Measurements from ENCODE around the gene AOAH. TPM values are rescaled to one million over a fixed set of nuclear protein-coding genes. Genes with fewer than 3 reads are reported as not detected.

Gene AOAH
- total and polyA plus RNA-seq, 4 donors, result 1.9 to 34.9 (median 11.7) TPM

DNA sequence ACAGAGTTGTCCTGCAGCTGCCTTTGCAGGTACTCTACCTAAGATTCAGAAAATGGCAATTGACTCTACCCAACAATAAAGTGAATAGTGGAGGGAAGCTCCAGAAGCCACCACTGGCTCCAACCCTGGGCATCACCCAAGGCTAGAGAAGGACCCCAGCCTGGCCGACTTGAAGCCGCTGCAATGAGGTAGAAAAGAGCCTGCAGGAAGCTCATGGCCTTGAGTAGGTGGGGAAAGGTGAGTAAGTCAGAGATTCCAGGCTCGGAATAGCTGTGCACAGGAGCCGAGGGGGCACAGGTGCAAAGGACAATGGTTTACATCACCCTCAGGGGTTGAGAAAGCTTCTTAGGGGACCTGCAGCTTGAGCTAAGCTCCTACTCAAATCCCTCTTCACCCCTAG lies 83.6 kb downstream of the AOAH start:
- intact Hi-C loops (cut with DNase I), result no loop called here
- Histone ChIP-seq H3K9me3 (ENCODE audit: control insufficient read depth, low read length) (no peaks in the 10 kb centered on the region), H3K27ac (ENCODE audit: low read depth in 1 of 2, low read length in 2 of 2) (no peak overlapping the region), H3K36me3 (ENCODE audit: control insufficient read depth in 1 of 2, insufficient read depth in 2 of 2, low read length in 1 of 2) (no peaks in the 10 kb centered on the region), H3K4me1 (ENCODE audit: control insufficient read depth in 1 of 2, insufficient read depth in 2 of 2, low read length in 2 of 2) (no peaks in the 10 kb centered on the region), H3K4me3 (ENCODE audit: low read length in 2 of 2) (no peak overlapping the region), H3K27me3 (ENCODE audit: control insufficient read depth in 1 of 2, insufficient read depth in 2 of 2, low read length in 1 of 2) (no peaks in the 10 kb centered on the region)
- ATAC-seq (ENCODE audit: low FRiP score) (no peak), DNase-seq (no peak)
- WGBS, 2 donors, result 70 to 92% methylated on average over 4 of the region's 4 CpGs

DNA sequence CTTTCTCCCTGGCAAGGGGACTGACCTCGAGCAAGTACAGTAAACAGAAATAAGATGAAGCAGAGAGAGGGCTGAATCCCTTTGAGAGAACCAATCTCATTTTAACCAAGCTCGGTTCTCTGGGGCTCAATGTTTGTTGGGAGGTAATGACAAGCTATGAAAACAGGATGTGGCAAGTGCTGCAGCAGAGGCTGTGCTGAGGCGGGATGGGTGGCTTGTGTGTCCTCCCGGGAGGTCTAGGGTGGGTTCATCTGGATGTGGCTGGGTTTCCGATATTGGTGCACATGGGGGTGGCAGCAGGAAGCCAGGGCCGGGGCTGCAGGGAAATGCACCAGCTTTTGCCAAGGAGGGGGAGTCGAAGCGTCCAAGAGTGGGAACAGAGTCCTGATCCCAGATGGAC lies 84.5 kb downstream of the AOAH start:
- Histone ChIP-seq H3K36me3 (ENCODE audit: control insufficient read depth in 1 of 2, insufficient read depth in 2 of 2, low read length in 1 of 2) (no peaks in the 10 kb centered on the region), H3K9me3 (ENCODE audit: control insufficient read depth, low read length) (no peaks in the 10 kb centered on the region), H3K4me1 (ENCODE audit: control insufficient read depth in 1 of 2, insufficient read depth in 2 of 2, low read length in 2 of 2) (no peaks in the 10 kb centered on the region), H3K4me3 (ENCODE audit: low read length in 2 of 2) (no peak overlapping the region), H3K27ac (ENCODE audit: low read depth in 1 of 2, low read length in 2 of 2) (no peak overlapping the region), H3K27me3 (ENCODE audit: control insufficient read depth in 1 of 2, insufficient read depth in 2 of 2, low read length in 1 of 2) (no peaks in the 10 kb centered on the region)
- no peak for DNase-seq
- 78 to 80% methylated on average over 8 of the region's 8 CpGs for WGBS, 2 donors
- intact Hi-C loops (cut with DNase I), result no loop called here
- no peak for ATAC-seq (ENCODE audit: low FRiP score)

DNA sequence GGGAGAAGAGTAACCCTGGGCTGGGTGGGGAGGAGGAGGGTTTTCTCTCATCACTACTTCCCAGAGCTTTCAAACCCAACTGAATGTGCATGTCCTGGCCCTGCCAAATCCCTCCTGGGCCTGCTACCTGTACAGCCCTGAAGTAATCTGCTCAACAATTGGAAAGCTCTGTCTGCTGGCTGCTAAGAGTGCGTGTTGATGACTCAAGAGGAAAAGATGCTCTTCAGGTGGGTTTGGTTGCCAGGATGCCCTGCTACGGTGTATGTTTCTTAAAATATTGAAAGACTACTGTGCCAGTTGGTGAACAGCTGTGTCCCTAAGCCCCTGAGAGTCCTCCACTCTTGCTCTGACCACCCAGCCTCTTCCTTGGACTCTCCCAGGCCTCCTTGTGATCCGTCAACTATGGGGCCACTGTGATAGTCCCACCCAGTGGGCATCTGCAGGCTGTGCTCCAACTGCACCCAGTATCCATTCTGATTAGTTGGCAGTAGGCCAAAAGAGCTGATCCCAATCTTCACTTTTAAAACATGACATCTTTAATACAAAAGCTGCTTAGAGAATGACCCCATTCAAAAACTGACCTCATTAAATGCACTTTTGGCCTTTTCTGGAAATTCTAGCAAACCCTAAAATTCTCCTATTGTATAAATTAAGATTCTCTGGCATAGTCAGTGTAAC lies 85.6 kb downstream of the AOAH start:
- no peak for DNase-seq
- no peak for ATAC-seq (ENCODE audit: low FRiP score)
- intact Hi-C loops (cut with DNase I), result no loop called here
- Histone ChIP-seq H3K4me1 (ENCODE audit: control insufficient read depth in 1 of 2, insufficient read depth in 2 of 2, low read length in 2 of 2) (no peaks in the 10 kb centered on the region), H3K36me3 (ENCODE audit: control insufficient read depth in 1 of 2, insufficient read depth in 2 of 2, low read length in 1 of 2) (no peaks in the 10 kb centered on the region), H3K27me3 (ENCODE audit: control insufficient read depth in 1 of 2, insufficient read depth in 2 of 2, low read length in 1 of 2) (no peaks in the 10 kb centered on the region), H3K4me3 (ENCODE audit: low read length in 2 of 2) (no peak overlapping the region), H3K9me3 (ENCODE audit: control insufficient read depth, low read length) (no peaks in the 10 kb centered on the region), H3K27ac (ENCODE audit: low read depth in 1 of 2, low read length in 2 of 2) (no peak overlapping the region)
- WGBS, 2 donors, result 94% methylated on average over 3 of the region's 3 CpGs

DNA sequence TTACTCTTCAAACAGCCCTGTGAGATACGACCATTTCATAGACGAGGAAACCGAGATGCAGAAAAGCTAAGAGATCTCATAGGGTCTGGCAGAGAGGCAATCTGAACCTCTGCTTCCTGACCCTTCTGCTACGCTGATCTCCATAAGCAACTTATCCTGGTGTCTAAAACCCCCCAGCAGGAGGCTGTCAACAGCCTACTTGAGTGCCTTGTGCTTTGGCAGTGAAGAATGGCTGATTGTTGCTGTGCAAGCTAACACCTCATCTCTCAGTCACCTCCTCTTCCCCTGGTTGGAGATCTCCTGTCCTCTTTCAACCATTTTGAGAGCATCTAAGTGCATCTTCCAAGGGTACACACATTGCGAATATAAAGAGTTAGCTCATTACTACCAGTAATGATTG lies 86.2 kb downstream of the AOAH start:
- intact Hi-C loops (cut with DNase I), result no loop called here
- no peak for DNase-seq
- WGBS, 2 donors, result 81 to 88% methylated on average over 5 of the region's 5 CpGs

DNA sequence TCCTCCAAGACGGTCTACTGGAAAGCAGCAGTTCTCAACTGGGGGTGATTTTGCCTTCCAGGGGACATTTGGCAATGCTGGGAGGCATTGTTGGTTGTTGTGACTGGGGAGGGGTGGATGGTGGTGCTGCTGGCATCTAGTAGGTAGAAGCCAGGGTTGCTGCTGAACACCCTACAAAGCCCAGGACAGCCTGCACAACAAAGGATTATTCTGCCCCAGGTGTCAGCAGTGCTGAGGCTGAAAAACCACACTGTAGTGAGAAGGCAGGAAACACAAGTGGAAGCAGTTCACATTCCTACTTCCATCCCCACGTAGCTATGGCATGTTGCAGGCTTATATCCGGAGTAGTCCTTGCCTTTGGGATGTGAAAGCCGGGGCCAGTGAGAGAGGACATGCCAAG lies 86.9 kb downstream of the AOAH start:
- Histone ChIP-seq H3K27me3 (ENCODE audit: control insufficient read depth in 1 of 2, insufficient read depth in 2 of 2, low read length in 1 of 2) (no peaks in the 10 kb centered on the region), H3K9me3 (ENCODE audit: control insufficient read depth, low read length) (no peaks in the 10 kb centered on the region), H3K27ac (ENCODE audit: low read depth in 1 of 2, low read length in 2 of 2) (no peak overlapping the region), H3K36me3 (ENCODE audit: control insufficient read depth in 1 of 2, insufficient read depth in 2 of 2, low read length in 1 of 2) (no peaks in the 10 kb centered on the region), H3K4me3 (ENCODE audit: low read length in 2 of 2) (no peak overlapping the region), H3K4me1 (ENCODE audit: control insufficient read depth in 1 of 2, insufficient read depth in 2 of 2, low read length in 2 of 2) (no peaks in the 10 kb centered on the region)
- WGBS, 2 donors, result 48 to 58% methylated on average over 4 of the region's 4 CpGs
- intact Hi-C loops (cut with DNase I), result no loop called here
- ATAC-seq (ENCODE audit: low FRiP score) (no peak), DNase-seq (no peak)

More for the DNA sequence above, 86.2 kb downstream of the AOAH start:
- H3K4me1 ChIP-seq (ENCODE audit: control insufficient read depth in 1 of 2, insufficient read depth in 2 of 2, low read length in 2 of 2), result no peaks in the 10 kb centered on the region
- no peak overlapping the region for H3K27ac ChIP-seq (ENCODE audit: low read depth in 1 of 2, low read length in 2 of 2)
- H3K4me3 ChIP-seq (ENCODE audit: low read length in 2 of 2), result no peak overlapping the region
- no peak for ATAC-seq (ENCODE audit: low FRiP score)
- H3K36me3 ChIP-seq (ENCODE audit: control insufficient read depth in 1 of 2, insufficient read depth in 2 of 2, low read length in 1 of 2), result no peaks in the 10 kb centered on the region
- H3K9me3 ChIP-seq (ENCODE audit: control insufficient read depth, low read length), result no peaks in the 10 kb centered on the region
- no peaks in the 10 kb centered on the region for H3K27me3 ChIP-seq (ENCODE audit: control insufficient read depth in 1 of 2, insufficient read depth in 2 of 2, low read length in 1 of 2)

DNA sequence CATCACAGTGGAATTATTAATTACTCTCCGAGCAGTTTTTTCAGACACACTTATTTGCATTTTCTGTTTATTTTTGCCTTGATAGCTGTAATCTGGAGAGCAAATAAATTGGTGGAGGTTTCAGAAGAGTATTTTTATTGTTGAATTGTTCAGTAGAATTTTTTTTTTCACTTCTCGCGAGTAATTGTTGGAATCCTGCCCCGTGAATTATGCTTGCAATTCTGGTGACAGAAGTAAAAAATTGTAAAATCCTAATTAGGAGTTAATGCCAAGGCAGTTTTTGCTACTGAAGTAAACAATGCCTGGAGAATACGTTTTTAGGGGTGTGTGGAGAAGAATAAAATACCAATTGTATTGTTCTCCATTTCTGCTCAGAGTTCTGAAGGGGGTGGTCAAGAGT lies 88.2 kb downstream of the AOAH start:
- 63 to 72% methylated on average over 5 of the region's 5 CpGs for WGBS, 2 donors
- no peaks in the 10 kb centered on the region for H3K36me3 ChIP-seq (ENCODE audit: control insufficient read depth in 1 of 2, insufficient read depth in 2 of 2, low read length in 1 of 2)
- no peaks in the 10 kb centered on the region for H3K4me1 ChIP-seq (ENCODE audit: control insufficient read depth in 1 of 2, insufficient read depth in 2 of 2, low read length in 2 of 2)

DNA sequence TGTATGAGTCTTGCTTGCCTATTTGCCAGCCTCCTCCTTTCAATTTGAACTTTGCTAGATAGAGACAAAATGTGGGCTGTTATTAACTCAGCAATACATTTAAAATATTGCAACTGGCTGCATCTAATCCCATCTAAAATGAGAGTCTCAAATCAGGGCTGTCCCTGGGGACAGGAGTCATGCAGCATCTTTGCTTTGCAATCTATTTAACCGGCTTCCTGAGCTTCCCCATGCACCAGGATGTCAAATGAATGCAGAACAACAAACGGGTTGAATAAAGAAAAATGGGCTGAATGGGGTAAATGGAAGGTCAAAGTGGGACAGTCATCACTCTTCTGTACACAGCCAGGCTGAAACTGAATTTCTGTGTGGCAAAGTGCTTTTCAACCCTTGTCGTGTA lies 89.2 kb downstream of the AOAH start:
- 78 to 89% methylated on average over 3 of the region's 3 CpGs for WGBS, 2 donors
- Histone ChIP-seq H3K4me3 (ENCODE audit: low read length in 2 of 2) (no peak overlapping the region), H3K36me3 (ENCODE audit: control insufficient read depth in 1 of 2, insufficient read depth in 2 of 2, low read length in 1 of 2) (no peaks in the 10 kb centered on the region), H3K27me3 (ENCODE audit: control insufficient read depth in 1 of 2, insufficient read depth in 2 of 2, low read length in 1 of 2) (no peaks in the 10 kb centered on the region), H3K9me3 (ENCODE audit: control insufficient read depth, low read length) (no peaks in the 10 kb centered on the region), H3K27ac (ENCODE audit: low read depth in 1 of 2, low read length in 2 of 2) (no peak overlapping the region), H3K4me1 (ENCODE audit: control insufficient read depth in 1 of 2, insufficient read depth in 2 of 2, low read length in 2 of 2) (no peaks in the 10 kb centered on the region)
- no peak for DNase-seq
- no peak for ATAC-seq (ENCODE audit: low FRiP score)
- intact Hi-C loops (cut with DNase I), result no loop called here

More for the DNA sequence above, 88.2 kb downstream of the AOAH start:
- Histone ChIP-seq H3K27ac (ENCODE audit: low read depth in 1 of 2, low read length in 2 of 2) (no peak overlapping the region), H3K4me3 (ENCODE audit: low read length in 2 of 2) (no peak overlapping the region), H3K27me3 (ENCODE audit: control insufficient read depth in 1 of 2, insufficient read depth in 2 of 2, low read length in 1 of 2) (no peaks in the 10 kb centered on the region), H3K9me3 (ENCODE audit: control insufficient read depth, low read length) (no peaks in the 10 kb centered on the region)
- intact Hi-C loops (cut with DNase I), result no loop called here
- DNase-seq (no peak), ATAC-seq (ENCODE audit: low FRiP score) (no peak)

DNA sequence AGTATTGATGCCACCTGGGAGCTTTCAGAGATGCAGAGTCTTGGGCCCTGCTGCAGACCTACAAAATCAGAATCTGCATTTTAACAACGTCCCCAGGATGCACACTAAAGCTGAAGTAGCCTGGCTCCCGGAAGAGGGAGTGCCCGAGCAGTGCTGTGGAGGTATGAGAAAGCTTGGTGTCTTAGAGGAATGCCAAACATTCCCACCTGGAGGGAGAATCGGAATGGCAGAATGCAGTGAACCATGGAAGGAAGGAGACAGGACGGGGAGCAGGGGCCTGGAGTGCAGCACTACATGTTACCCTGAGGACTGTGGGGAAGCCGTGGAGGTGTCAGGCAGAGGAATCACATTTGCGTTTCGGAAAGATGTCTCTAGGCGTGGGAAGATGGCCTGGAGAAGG lies 90.9 kb downstream of the AOAH start:
- intact Hi-C loops (cut with DNase I), result no loop called here
- ATAC-seq (ENCODE audit: low FRiP score), result no peak
- Histone ChIP-seq H3K4me1 (ENCODE audit: control insufficient read depth in 1 of 2, insufficient read depth in 2 of 2, low read length in 2 of 2) (no peaks in the 10 kb centered on the region), H3K36me3 (ENCODE audit: control insufficient read depth in 1 of 2, insufficient read depth in 2 of 2, low read length in 1 of 2) (no peaks in the 10 kb centered on the region), H3K27me3 (ENCODE audit: control insufficient read depth in 1 of 2, insufficient read depth in 2 of 2, low read length in 1 of 2) (no peaks in the 10 kb centered on the region), H3K9me3 (ENCODE audit: control insufficient read depth, low read length) (no peaks in the 10 kb centered on the region), H3K27ac (ENCODE audit: low read depth in 1 of 2, low read length in 2 of 2) (no peak overlapping the region), H3K4me3 (ENCODE audit: low read length in 2 of 2) (no peak overlapping the region)
- WGBS, 2 donors, result 95% methylated on average over 9 of the region's 9 CpGs
- DNase-seq, result no peak

DNA sequence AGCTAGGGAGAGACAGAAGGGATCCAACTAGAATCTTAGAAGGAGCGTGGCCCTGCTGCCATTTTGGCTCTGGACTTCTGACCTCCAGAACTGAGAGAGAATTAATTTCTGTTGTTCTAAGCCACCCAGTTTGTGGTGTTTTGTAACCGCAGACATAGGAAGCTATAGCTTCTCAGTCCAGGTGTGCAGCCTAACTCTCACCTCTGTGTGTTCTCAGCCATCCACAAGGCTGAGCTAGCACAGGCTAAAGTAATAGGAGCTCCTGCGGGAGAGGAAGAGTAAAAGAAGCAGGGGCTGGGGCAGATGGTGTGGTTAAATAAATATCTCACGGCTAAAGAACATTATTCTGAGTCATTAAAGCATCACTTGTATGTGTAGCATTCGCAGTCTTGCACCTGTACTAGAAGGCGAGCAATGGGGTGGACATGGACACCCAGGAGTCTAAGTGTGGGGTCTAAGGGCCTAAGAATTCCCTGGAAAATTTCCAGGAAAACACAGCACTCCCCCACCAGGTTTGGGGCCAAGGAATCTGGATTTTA lies 94.1 kb downstream of the AOAH start:
- WGBS, 2 donors, result 78 to 79% methylated on average over 6 of the region's 6 CpGs
- no peaks in the 10 kb centered on the region for H3K9me3 ChIP-seq (ENCODE audit: control insufficient read depth, low read length)
- H3K4me3 ChIP-seq (ENCODE audit: low read length in 2 of 2), result no peak overlapping the region
- DNase-seq, result no peak
- H3K27ac ChIP-seq (ENCODE audit: low read depth in 1 of 2, low read length in 2 of 2), result no peak overlapping the region
- H3K36me3 ChIP-seq (ENCODE audit: control insufficient read depth in 1 of 2, insufficient read depth in 2 of 2, low read length in 1 of 2), result no peaks in the 10 kb centered on the region
- intact Hi-C loops (cut with DNase I), result no loop called here
- H3K4me1 ChIP-seq (ENCODE audit: control insufficient read depth in 1 of 2, insufficient read depth in 2 of 2, low read length in 2 of 2), result no peaks in the 10 kb centered on the region
- no peaks in the 10 kb centered on the region for H3K27me3 ChIP-seq (ENCODE audit: control insufficient read depth in 1 of 2, insufficient read depth in 2 of 2, low read length in 1 of 2)
- no peak for ATAC-seq (ENCODE audit: low FRiP score)
